Natural killer cell (primary cell): ENCODE results near the gene PLEKHH1. TPM values are rescaled to one million over a fixed set of nuclear protein-coding genes. Genes with fewer than 3 reads are reported as not detected.
"Not testable (repeated sequence)": the region's sequence is repeated elsewhere in the genome, so short reads cannot be mapped to it uniquely, and the experiment has no call there.

Experiments
- ATAC-seq, 3 donors: fragments of 150-1000 bp in 2 of 3; fragments of 200-7000 bp in 1 of 3; cut with Tn5 transposase; 1 replicate in 1 of 3; 2 replicates in 2 of 3; pipeline ENCODE4 v1.10.0; 2021; ENCODE audit warnings: mild to moderate bottlenecking in 2 of 3, moderate library complexity in 2 of 3
- DNase-seq, 2 donors: peaks; one replicate each; pipeline versions ENCODE4 v3.0.0 to v3.0.0-alpha.2; 2013 to 2021; ENCODE audit warnings: mixed read lengths in 1 of 2
- H3K27ac ChIP-seq: one replicate; pipeline ENCODE4 v1.5.1; 2013; ENCODE audit warnings: mild to moderate bottlenecking, low read length
- H3K27me3 ChIP-seq: one replicate; pipeline ENCODE4 v1.6.1; 2013; ENCODE audit warnings: low read length; ENCODE audit not compliant: control insufficient read depth, insufficient read depth
- H3K36me3 ChIP-seq: one replicate; pipeline ENCODE4 v1.6.1; 2013; ENCODE audit warnings: low read length; ENCODE audit not compliant: control insufficient read depth, insufficient read depth
- H3K4me1 ChIP-seq: one replicate; pipeline ENCODE4 v1.6.1; 2013; ENCODE audit warnings: low read length; ENCODE audit not compliant: control insufficient read depth, insufficient read depth
- H3K4me3 ChIP-seq: one replicate; pipeline ENCODE4 v1.5.1; 2013; ENCODE audit warnings: low read length
- H3K9me3 ChIP-seq: one replicate; pipeline ENCODE4 v1.6.1; 2013; ENCODE audit warnings: low read length; ENCODE audit not compliant: control insufficient read depth, insufficient read depth
- H3K27ac Mint-ChIP-seq, 2 donors: one replicate each; pipeline ENCODE4 v1.8.0; 2022; ENCODE audit warnings: mild to moderate bottlenecking in 2 of 2, mixed read lengths in 2 of 2, moderate library complexity in 1 of 2
- H3K27me3 Mint-ChIP-seq, 2 donors: one replicate each; pipeline ENCODE4 v1.8.0; 2022; ENCODE audit warnings: low read depth in 2 of 2, mixed read lengths in 2 of 2
- H3K36me3 Mint-ChIP-seq: one replicate; pipeline ENCODE4 v1.8.0; 2022; ENCODE audit warnings: mixed read lengths
- H3K4me1 Mint-ChIP-seq, 2 donors: one replicate each; pipeline ENCODE4 v1.8.0; 2022; ENCODE audit warnings: mixed read lengths in 2 of 2
- H3K4me3 Mint-ChIP-seq: one replicate; pipeline ENCODE4 v1.8.0; 2022; ENCODE audit warnings: mild to moderate bottlenecking, moderate library complexity, mixed read lengths
- H3K9me3 Mint-ChIP-seq, 2 donors: one replicate each; pipeline ENCODE4 v1.8.0; 2022; ENCODE audit warnings: mixed read lengths in 2 of 2
- WGBS: methylation state at CpG from one replicate; pipeline ENCODE4 v1.1.7; 2013; ENCODE audit warnings: missing lambda C conversion rate; ENCODE audit not compliant: insufficient coverage; 5-methylcytosine and 5-hydroxymethylcytosine counted together
- intact Hi-C: fragments of 100-400 bp; cut with micrococcal nuclease; formaldehyde crosslinking; loops from one replicate; pipeline ENCODE4 v1.14.2; 2022
- total RNA-seq, 4 donors: library from RNA; stranded (reverse); fragments of 120-200 nt in 1 of 4; gene quantifications; one replicate each; pipeline versions ENCODE4 v1.2.3 to v1.2.4, GENCODE V29; 2013 to 2022
- TF ChIP-seq, protein P1 (sequence below): fragments of 200-600 bp; IDR thresholded peaks from one replicate; pipeline ENCODE4 v1.8.0; 2022; ENCODE audit warnings: antibody characterized with exemption

The PLEKHH1 gene
- total RNA-seq, 3 donors from 2014 or later (not counting 1 experiment from before 2014, with no cell fraction given): not detected

- Histone ChIP-seq H3K9me3 (no peaks in the 10 kb centered on the region), H3K27me3 (no peaks in the 10 kb centered on the region), H3K27ac (no peak overlapping the region), H3K4me1 (no peaks in the 10 kb centered on the region), H3K36me3 (peaks cover 24% of the 10 kb centered on the region), H3K4me3 (no peak overlapping the region)
- Mint-ChIP-seq H3K9me3 (no peaks in the 10 kb centered on the region), H3K4me3 (no peak overlapping the region), H3K27ac (peak overlapping the region in 1 of 2 donors; percentile 19), H3K27me3 (no peaks in the 10 kb centered on the region), H3K36me3 (peaks cover 7% of the 10 kb centered on the region), H3K4me1 (no peaks in the 10 kb centered on the region)
- intact Hi-C loops: no loop called here
- WGBS: 82% methylated on average over 3 of the region's 4 CpGs
- TF ChIP-seq, protein P1, sequence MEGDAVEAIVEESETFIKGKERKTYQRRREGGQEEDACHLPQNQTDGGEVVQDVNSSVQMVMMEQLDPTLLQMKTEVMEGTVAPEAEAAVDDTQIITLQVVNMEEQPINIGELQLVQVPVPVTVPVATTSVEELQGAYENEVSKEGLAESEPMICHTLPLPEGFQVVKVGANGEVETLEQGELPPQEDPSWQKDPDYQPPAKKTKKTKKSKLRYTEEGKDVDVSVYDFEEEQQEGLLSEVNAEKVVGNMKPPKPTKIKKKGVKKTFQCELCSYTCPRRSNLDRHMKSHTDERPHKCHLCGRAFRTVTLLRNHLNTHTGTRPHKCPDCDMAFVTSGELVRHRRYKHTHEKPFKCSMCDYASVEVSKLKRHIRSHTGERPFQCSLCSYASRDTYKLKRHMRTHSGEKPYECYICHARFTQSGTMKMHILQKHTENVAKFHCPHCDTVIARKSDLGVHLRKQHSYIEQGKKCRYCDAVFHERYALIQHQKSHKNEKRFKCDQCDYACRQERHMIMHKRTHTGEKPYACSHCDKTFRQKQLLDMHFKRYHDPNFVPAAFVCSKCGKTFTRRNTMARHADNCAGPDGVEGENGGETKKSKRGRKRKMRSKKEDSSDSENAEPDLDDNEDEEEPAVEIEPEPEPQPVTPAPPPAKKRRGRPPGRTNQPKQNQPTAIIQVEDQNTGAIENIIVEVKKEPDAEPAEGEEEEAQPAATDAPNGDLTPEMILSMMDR: no peak
- ATAC-seq (no peak), DNase-seq (no peak)
Measured at GRCh38 chr14:67586369-67586768, 53.3 kb downstream of the PLEKHH1 start.

DNA sequence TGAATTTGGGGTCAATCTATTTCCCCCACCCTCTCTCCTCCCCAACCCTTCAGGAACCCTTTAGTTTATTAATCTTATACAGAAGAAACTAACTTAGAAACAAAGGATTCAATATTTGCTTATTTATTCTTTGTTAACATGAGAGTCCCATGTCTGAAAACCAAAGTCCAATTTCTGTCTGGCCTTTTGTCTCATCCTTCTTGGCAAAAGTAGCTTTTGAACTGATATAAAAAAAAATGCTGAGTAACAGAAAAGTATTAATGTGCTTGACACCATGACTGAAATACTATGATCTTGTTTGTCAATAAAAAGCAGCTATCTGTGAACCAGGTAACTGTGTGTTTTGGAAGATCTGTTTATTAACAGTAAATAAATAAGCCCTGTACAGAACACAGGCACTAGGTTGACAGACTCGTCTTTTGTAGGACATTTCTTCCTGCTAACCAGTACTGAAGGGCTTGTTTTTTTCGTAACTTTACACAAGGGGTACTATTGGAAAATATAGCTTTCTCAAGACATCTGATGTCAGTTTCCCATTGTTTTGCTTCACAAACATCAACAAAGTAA lies 56.2 kb downstream of the PLEKHH1 start:
- Histone ChIP-seq H3K4me1 (no peaks in the 10 kb centered on the region), H3K4me3 (no peak overlapping the region), H3K27me3 (no peaks in the 10 kb centered on the region), H3K27ac (no peak overlapping the region), H3K9me3 (no peaks in the 10 kb centered on the region), H3K36me3 (peaks cover 42% of the 10 kb centered on the region)
- Mint-ChIP-seq H3K9me3 (no peaks in the 10 kb centered on the region), H3K27me3 (no peaks in the 10 kb centered on the region), H3K4me1 (peaks cover 0 to 6% of the 10 kb centered on the region in 2 donors), H3K4me3 (no peak overlapping the region), H3K27ac (no peak overlapping the region), H3K36me3 (peaks cover 7% of the 10 kb centered on the region)
- WGBS: 100% methylated on average over 2 of the region's 2 CpGs
- TF ChIP-seq, protein P1: no peak
- ATAC-seq (no peak), DNase-seq (no peak)
- intact Hi-C loops: no loop called here

DNA sequence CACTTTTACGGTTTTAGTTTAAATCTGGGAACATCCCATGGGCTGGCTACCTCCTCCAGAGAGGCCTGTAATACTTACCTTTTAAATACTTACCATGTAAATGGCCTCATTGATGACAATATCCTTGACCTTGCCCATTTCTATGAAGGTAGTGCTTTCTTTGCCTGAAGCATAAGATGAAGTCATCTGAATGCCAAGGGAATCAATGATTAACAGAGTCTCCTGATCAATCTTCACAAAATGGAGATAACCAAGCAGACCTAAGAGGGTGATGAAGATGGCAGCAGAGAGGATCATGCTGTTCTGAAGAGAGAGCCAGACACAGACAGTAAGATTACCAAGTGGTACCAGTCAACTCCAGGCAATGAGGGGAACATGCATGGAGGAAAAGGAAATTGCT lies 60.6 kb downstream of the PLEKHH1 start:
- H3K36me3 ChIP-seq: peaks cover 33% of the 10 kb centered on the region
- H3K36me3 Mint-ChIP-seq, H3K9me3 Mint-ChIP-seq, H3K9me3 ChIP-seq, H3K27me3 ChIP-seq, ATAC-seq, H3K4me3 ChIP-seq, DNase-seq, H3K27me3 Mint-ChIP-seq, H3K4me1 ChIP-seq, H3K27ac Mint-ChIP-seq, intact Hi-C loops, H3K27ac ChIP-seq, H3K4me3 Mint-ChIP-seq: not testable (repeated sequence)
- H3K4me1 Mint-ChIP-seq: peaks cover 17 to 19% of the 10 kb centered on the region in 2 donors
- WGBS: 0% methylated on average over 1 of the region's 1 CpG

DNA sequence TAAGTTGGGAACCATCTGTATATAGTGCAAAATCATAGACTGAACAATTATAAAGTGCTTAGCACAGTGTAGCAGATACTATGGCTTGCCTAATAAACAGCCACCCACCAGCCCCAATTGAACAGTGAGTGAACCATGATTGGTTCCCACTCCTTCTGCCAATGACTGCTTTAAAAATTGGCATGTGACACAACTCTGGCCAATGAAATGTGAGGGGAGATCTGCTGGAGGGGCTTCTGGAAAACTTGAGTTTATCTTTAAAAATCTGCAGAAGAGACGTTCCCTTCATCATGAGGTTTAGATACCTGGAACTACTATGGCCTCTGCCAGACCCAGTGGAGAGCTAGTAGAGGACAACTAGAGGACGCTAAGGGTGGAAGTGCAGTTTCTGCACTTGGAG lies 62.3 kb downstream of the PLEKHH1 start:
- Mint-ChIP-seq H3K27ac (no peak overlapping the region), H3K4me1 (peaks cover 34 to 35% of the 10 kb centered on the region in 2 donors), H3K9me3 (no peaks in the 10 kb centered on the region), H3K4me3 (no peak overlapping the region), H3K27me3 (no peaks in the 10 kb centered on the region), H3K36me3 (no peaks in the 10 kb centered on the region)
- intact Hi-C loops: no loop called here
- Histone ChIP-seq H3K36me3 (peaks cover 24% of the 10 kb centered on the region), H3K9me3 (no peaks in the 10 kb centered on the region), H3K27ac (no peak overlapping the region), H3K27me3 (no peaks in the 10 kb centered on the region), H3K4me1 (peaks cover 10% of the 10 kb centered on the region), H3K4me3 (no peak overlapping the region)
- no peak for DNase-seq
- TF ChIP-seq, protein P1: no peak
- ATAC-seq: no peak
- WGBS: 98% methylated on average over 2 of the region's 2 CpGs
